Nephron (organoid): ENCODE measurements around the gene ANKS4B.
"Not testable (repeated sequence)": the region's sequence is repeated elsewhere in the genome, so short reads cannot be mapped to it uniquely, and the experiment has no call there.

Experiments used
- H3K27ac Mint-ChIP-seq, 3 experiments: 2 replicates each; pipeline ENCODE4 v1.8.0; 2020; ENCODE audit warnings: mixed read lengths in 3 of 3, mild to moderate bottlenecking in 2 of 3, moderate library complexity in 1 of 3
- H3K27me3 Mint-ChIP-seq: 2 replicates; pipeline ENCODE4 v1.8.0; 2021; ENCODE audit warnings: low read depth, mild to moderate bottlenecking, moderate library complexity, mixed read lengths
- H3K36me3 Mint-ChIP-seq: 2 replicates; pipeline ENCODE4 v1.8.0; 2020; ENCODE audit warnings: low read depth, mixed read lengths
- H3K4me1 Mint-ChIP-seq: 2 replicates; pipeline ENCODE4 v1.8.0; 2020; ENCODE audit warnings: mixed read lengths
- H3K4me3 Mint-ChIP-seq, 3 experiments: 2 replicates each; pipeline ENCODE4 v1.8.0; 2020; ENCODE audit warnings: mild to moderate bottlenecking in 3 of 3, mixed read lengths in 3 of 3, moderate library complexity in 2 of 3
- H3K9me3 Mint-ChIP-seq: 2 replicates; pipeline ENCODE4 v1.8.0; 2020; ENCODE audit warnings: mixed read lengths
- CTCF ChIP-seq, 3 experiments: fragments of 200-600 bp; sonication (generic); IDR thresholded peaks; one replicate each; pipeline ENCODE4 v1.5.0; 2021; ENCODE audit warnings: antibody characterized with exemption in 3 of 3; ENCODE audit not compliant: unreplicated experiment in 3 of 3

The ANKS4B gene

GRCh38 chr16:21267298-21267697, 33.8 kb downstream of the ANKS4B start:
- Mint-ChIP-seq H3K27ac (no peak overlapping the region), H3K27me3 (peaks cover 10% of the 10 kb centered on the region), H3K9me3 (no peaks in the 10 kb centered on the region), H3K36me3 (no peaks in the 10 kb centered on the region), H3K4me1 (peaks cover 23% of the 10 kb centered on the region), H3K4me3 (no peak overlapping the region)
- no peak for TF ChIP-seq CTCF (IDR thresholded peaks at IDR 0.05; ENCODE audit: unreplicated experiment in 3 of 3)

- Mint-ChIP-seq H3K27ac (no peak overlapping the region), H3K4me3 (no peak overlapping the region), H3K9me3 (no peaks in the 10 kb centered on the region), H3K27me3 (peaks cover 10% of the 10 kb centered on the region), H3K36me3 (no peaks in the 10 kb centered on the region), H3K4me1 (peaks cover 22% of the 10 kb centered on the region)
- no peak for TF ChIP-seq CTCF (IDR thresholded peaks at IDR 0.05; ENCODE audit: unreplicated experiment in 3 of 3)
Measured at GRCh38 chr16:21268236-21268635, 34.7 kb downstream of the ANKS4B start.

GRCh38 chr16:21272253-21272652, 38.8 kb downstream of the ANKS4B start:
- H3K27ac Mint-ChIP-seq, result no peak overlapping the region
- H3K4me3 Mint-ChIP-seq, result no peak overlapping the region
- H3K9me3 Mint-ChIP-seq, result no peaks in the 10 kb centered on the region
- no peak for TF ChIP-seq CTCF (IDR thresholded peaks at IDR 0.05; ENCODE audit: unreplicated experiment in 3 of 3)
- no peaks in the 10 kb centered on the region for H3K4me1 Mint-ChIP-seq
- H3K36me3 Mint-ChIP-seq, result no peaks in the 10 kb centered on the region
- H3K27me3 Mint-ChIP-seq, result peaks cover 40% of the 10 kb centered on the region

GRCh38 chr16:21272763-21273162, 39.3 kb downstream of the ANKS4B start:
- H3K27me3 Mint-ChIP-seq, result peaks cover 45% of the 10 kb centered on the region
- not testable (repeated sequence) for H3K4me1 Mint-ChIP-seq, H3K27ac Mint-ChIP-seq, H3K36me3 Mint-ChIP-seq, H3K9me3 Mint-ChIP-seq, H3K4me3 Mint-ChIP-seq

GRCh38 chr16:21274172-21274726, 40.8 kb downstream of the ANKS4B start:
- Mint-ChIP-seq H3K27me3 (peaks cover 60% of the 10 kb centered on the region), H3K4me3 (no peak overlapping the region), H3K36me3 (no peaks in the 10 kb centered on the region), H3K4me1 (no peaks in the 10 kb centered on the region), H3K9me3 (no peaks in the 10 kb centered on the region), H3K27ac (peak overlapping the region in 1 of 3 experiments; percentile 66)
- no peak for TF ChIP-seq CTCF (IDR thresholded peaks at IDR 0.05; ENCODE audit: unreplicated experiment in 3 of 3)

GRCh38 chr16:21275529-21275928, 42.0 kb downstream of the ANKS4B start:
- H3K27ac Mint-ChIP-seq, result no peak overlapping the region
- no peaks in the 10 kb centered on the region for H3K36me3 Mint-ChIP-seq
- TF ChIP-seq CTCF (IDR thresholded peaks at IDR 0.05; ENCODE audit: unreplicated experiment in 3 of 3), result no peak
- peaks cover 68% of the 10 kb centered on the region for H3K27me3 Mint-ChIP-seq
- no peaks in the 10 kb centered on the region for H3K4me1 Mint-ChIP-seq
- H3K4me3 Mint-ChIP-seq, result no peak overlapping the region
- no peaks in the 10 kb centered on the region for H3K9me3 Mint-ChIP-seq
